ENCODE results near the gene CPEB4.

- no peak for TF ChIP-seq EP300 (IDR thresholded peaks at IDR 0.05)
- TF ChIP-seq, protein P1, sequence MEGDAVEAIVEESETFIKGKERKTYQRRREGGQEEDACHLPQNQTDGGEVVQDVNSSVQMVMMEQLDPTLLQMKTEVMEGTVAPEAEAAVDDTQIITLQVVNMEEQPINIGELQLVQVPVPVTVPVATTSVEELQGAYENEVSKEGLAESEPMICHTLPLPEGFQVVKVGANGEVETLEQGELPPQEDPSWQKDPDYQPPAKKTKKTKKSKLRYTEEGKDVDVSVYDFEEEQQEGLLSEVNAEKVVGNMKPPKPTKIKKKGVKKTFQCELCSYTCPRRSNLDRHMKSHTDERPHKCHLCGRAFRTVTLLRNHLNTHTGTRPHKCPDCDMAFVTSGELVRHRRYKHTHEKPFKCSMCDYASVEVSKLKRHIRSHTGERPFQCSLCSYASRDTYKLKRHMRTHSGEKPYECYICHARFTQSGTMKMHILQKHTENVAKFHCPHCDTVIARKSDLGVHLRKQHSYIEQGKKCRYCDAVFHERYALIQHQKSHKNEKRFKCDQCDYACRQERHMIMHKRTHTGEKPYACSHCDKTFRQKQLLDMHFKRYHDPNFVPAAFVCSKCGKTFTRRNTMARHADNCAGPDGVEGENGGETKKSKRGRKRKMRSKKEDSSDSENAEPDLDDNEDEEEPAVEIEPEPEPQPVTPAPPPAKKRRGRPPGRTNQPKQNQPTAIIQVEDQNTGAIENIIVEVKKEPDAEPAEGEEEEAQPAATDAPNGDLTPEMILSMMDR (IDR thresholded peaks at IDR 0.05): no peak
- TF ChIP-seq POLR2A (IDR thresholded peaks at IDR 0.05): no peak
These were observed 14.7 kb upstream of the CPEB4 start for GRCh38 chr5:173873306-173873922.
